PFSK-1 (cell line): Measurements from ENCODE around the gene TMTC2.

ENCODE experiments used
- FOXP2 ChIP-seq: optimal IDR thresholded peaks from 2 replicates; pipeline ENCODE3; 2011; ENCODE audit warnings: borderline replicate concordance, control low read depth, inconsistent platforms; ENCODE audit not compliant: insufficient read depth; ENCODE audit errors: extremely low read length, extremely low read depth
- POLR2AphosphoS5 ChIP-seq: IDR thresholded peaks from 2 replicates; pipeline ENCODE4 v1.6.1; 2012; ENCODE audit warnings: low read depth, mild to moderate bottlenecking, control low read depth, low read length, moderate library complexity
- SIN3A ChIP-seq: IDR thresholded peaks from 2 replicates; pipeline ENCODE4 v1.6.1; 2012; ENCODE audit warnings: mild to moderate bottlenecking, low read length, moderate library complexity, borderline replicate concordance; ENCODE audit not compliant: insufficient read depth
- TAF1 ChIP-seq: IDR thresholded peaks from 2 replicates; pipeline ENCODE4 v1.6.1; 2012; ENCODE audit warnings: low read length, control low read depth, borderline replicate concordance; ENCODE audit not compliant: insufficient read depth
- TF ChIP-seq, protein P1 (sequence below), 2 experiments: IDR thresholded peaks; 2 replicates each; pipeline versions ENCODE4 v1.6.1 to v1.8.0; 2011 to 2012; ENCODE audit warnings: low read depth in 2 of 2, low read length in 2 of 2, control low read depth in 1 of 2, inconsistent platforms in 1 of 2, mild to moderate bottlenecking in 1 of 2, moderate library complexity in 1 of 2; ENCODE audit not compliant: insufficient read depth in 1 of 2

Gene TMTC2

DNA sequence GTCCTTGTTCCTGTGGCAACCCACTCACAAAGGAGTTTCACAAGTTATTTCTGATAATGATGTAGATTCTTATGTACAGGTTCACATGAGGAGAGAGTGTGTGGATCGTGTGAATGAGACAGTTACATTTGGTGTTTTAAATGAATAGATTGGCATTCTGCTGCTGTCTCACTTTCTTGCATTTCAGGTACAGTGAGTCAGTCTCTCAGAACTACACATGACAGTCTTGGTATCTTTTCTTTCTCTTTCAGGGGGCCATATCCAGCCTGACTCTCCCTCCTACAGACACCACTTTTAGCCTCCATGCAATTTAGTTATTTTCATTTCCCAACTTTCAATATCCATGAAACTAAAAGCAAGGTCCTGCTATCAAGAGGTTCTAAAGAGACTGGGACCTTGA, 19.9 kb upstream of the TMTC2 start:
- no peak for TF ChIP-seq FOXP2
- TF ChIP-seq SIN3A: no peak
- no peak for TF ChIP-seq TAF1
- TF ChIP-seq, protein P1, sequence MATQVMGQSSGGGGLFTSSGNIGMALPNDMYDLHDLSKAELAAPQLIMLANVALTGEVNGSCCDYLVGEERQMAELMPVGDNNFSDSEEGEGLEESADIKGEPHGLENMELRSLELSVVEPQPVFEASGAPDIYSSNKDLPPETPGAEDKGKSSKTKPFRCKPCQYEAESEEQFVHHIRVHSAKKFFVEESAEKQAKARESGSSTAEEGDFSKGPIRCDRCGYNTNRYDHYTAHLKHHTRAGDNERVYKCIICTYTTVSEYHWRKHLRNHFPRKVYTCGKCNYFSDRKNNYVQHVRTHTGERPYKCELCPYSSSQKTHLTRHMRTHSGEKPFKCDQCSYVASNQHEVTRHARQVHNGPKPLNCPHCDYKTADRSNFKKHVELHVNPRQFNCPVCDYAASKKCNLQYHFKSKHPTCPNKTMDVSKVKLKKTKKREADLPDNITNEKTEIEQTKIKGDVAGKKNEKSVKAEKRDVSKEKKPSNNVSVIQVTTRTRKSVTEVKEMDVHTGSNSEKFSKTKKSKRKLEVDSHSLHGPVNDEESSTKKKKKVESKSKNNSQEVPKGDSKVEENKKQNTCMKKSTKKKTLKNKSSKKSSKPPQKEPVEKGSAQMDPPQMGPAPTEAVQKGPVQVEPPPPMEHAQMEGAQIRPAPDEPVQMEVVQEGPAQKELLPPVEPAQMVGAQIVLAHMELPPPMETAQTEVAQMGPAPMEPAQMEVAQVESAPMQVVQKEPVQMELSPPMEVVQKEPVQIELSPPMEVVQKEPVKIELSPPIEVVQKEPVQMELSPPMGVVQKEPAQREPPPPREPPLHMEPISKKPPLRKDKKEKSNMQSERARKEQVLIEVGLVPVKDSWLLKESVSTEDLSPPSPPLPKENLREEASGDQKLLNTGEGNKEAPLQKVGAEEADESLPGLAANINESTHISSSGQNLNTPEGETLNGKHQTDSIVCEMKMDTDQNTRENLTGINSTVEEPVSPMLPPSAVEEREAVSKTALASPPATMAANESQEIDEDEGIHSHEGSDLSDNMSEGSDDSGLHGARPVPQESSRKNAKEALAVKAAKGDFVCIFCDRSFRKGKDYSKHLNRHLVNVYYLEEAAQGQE (IDR thresholded peaks at IDR 0.05; ENCODE audit: insufficient read depth in 1 of 2, low read depth in 2 of 2, low read length in 2 of 2): no peak
- TF ChIP-seq POLR2AphosphoS5: no peak

DNA sequence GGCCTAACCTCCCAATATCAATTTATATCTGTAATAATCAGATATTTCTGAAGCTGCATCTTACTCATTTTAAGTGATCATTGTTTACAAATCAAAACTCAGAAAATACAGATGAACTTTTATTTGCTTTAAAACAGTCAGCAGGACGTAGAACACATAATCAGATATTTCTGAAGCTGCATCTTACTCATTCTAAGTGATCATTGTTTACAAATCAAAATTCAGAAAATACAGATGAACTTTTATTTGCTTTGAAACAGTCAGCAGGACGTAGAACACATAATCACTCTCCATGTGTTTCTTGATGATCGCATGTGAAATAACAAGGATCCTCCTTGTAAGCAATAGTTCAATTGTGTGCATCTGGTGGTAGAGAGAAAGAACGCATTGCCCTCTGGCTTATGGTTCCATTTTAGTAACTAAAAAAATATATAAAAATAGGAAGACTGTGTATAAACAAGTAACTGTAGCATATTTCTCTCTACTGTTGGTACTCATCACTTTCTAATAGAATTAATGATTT, 15.0 kb upstream of the TMTC2 start:
- TF ChIP-seq FOXP2: no peak
- TF ChIP-seq TAF1: no peak
- no peak for TF ChIP-seq SIN3A
- TF ChIP-seq, protein P1 (IDR thresholded peaks at IDR 0.05; ENCODE audit: insufficient read depth in 1 of 2, low read depth in 2 of 2, low read length in 2 of 2): no peak
- no peak for TF ChIP-seq POLR2AphosphoS5

DNA sequence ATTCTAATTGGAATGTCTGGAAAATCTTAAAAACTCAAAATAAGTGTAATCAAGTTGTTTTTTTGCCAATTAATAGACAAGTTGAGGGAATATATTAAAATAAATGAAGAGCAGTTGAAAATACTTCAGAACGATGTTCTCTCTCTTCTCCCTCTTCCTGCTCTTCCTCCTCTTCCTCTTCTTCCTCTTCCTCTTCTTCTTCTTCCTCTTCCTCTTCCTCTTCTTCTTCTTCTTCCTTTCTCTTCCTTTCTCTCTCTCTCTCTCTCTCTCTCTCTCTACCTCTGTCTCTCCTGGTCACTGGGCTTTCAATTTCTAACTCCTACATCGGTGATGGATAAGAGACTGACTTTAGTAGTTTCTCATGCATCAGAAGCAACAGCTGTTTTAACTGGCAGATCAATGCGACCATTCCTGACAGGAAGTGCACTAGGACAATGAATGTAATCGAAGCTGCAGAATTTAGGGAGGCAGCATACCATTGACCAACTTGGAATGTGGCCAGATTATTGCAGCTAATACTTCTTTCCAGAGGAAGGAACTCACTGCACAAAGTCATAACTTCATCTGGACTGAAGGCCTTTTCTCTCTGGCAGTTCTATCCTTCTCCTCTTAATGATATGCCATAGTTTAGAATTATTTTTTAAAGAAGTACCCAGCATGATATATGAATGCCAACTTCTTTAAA, 13.8 kb upstream of the TMTC2 start:
- TF ChIP-seq POLR2AphosphoS5 (no peak), FOXP2 (no peak), SIN3A (no peak), TAF1 (no peak)
- TF ChIP-seq, protein P1 (IDR thresholded peaks at IDR 0.05; ENCODE audit: insufficient read depth in 1 of 2, low read depth in 2 of 2, low read length in 2 of 2): no peak

DNA sequence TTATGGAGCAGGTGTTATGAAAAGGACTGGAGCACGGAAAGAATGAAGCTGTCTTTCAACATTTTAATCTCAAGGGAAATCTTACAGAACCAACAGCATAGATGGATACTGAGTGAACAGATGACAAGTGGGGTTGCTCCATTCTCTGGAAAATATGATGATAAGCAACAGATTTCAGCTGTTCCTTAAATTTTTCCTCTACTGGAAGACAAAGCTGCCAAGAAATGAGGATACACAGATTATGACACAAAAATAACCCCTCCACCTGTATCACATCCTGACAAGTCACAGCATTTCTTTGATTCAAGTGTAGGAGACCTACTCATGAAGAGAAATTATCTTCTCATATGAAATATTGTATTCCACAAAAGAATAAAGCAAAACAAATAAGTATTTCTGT, 13.0 kb upstream of the TMTC2 start:
- TF ChIP-seq, protein P1 (IDR thresholded peaks at IDR 0.05; ENCODE audit: insufficient read depth in 1 of 2, low read depth in 2 of 2, low read length in 2 of 2): no peak
- TF ChIP-seq SIN3A: no peak
- no peak for TF ChIP-seq FOXP2
- TF ChIP-seq TAF1: no peak
- no peak for TF ChIP-seq POLR2AphosphoS5
